Kasumi-1 (cell line): ENCODE measurements around the gene SSH3.

ENCODE experiments used
- DNase-seq, 2 experiments: peaks; one replicate each; lab custom pipeline; 2025; lab: John Stamatoyannopoulos, UW

The SSH3 gene

DNA sequence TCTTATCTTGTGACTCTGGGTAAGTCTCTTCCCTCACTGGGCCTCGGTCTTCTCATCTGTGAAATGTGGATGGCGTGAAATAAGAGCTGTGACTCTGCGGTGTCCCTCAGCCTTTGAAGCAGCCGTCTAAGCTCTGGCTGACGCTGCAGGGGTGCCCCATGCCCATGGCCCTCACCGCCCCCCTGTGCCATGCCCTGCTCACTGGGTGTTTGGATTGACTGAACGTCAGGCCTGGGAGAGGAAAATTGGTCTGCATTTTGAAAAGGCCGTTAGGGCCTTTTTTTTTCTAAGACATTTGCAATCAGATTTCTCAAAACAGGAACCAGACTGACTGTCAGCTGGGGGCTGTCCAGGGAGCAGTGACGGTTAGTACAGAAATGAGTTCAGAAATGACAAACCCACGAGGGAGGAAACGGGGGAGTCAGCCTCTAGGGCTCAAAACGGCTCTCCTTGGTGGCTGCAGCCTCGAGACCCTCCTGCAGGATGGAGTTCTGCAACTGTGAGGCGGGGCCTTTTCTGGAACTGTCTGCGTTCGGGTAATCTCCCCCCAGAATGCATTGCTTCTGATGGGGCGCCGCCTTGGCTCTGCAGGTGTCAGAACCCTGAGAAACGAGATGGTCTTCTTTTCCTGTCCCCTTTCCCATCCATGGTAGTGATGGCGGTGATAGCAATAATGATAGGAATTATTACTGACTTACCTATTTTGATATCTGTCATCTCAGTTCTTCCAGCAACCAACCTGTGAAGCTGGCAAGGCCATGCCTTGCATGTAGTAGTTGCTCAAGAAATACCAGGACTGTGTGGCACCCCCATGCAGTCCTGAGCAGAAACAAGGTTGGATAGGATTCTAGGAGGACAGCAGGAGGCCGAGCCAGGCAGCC lies 35.0 kb upstream of the SSH3 start:
- peak; percentile 99 for DNase-seq

DNA sequence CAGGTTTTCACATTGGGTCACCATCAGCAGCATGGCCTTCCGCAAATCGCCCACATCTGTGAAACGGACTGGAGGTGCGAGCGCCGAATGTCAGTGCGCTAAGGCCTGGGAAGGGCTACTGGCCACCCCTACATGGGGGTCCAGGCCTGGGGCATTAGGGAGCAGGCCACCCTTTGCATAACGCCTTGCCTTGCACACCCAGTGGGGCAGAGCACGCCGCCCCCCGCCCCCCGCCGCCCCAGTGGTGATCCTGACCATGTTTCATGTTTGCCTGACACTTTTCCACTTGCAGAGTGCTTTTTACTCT lies 34.4 kb upstream of the SSH3 start:
- no peak for DNase-seq

DNA sequence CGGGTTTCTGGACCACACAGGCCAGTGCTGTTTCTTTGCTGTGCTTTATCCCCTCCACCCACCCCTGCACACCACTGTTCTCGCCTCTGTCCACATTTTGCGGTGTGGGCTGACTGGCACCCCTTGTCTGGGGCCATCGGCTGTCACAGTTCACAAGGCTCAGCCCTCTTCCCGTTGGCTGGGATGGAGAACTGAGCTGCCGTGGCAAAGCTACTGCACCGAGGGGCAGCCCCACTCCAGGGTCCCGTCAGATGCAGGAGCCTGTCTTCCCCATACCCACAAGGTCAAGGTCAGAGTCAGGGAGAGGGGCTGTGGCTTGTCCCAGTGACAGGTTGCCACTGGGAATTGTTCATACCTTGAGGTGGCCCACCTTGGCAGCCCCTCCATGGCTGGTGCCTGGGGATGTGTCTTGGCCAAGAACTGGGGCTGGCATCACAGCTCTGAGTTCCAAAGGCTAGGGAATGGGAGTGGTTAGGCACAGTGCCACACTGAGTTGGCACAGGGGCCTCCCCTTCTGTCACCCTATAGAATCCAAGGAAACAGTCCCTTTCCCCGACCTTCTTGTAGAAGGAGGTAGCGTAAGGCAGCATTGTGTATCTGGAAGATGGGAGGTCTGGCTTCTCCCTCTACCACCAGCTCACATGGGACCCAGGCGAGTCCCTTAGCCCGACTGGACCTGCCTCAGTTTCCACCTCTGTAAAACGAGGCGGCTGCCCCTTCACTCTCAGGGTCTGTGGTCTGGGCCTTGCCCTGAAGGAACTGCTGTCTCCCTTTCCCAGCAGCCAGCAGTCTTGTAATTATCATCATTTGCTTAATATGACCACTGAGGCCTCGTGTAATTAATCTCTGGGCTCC lies 33.7 kb upstream of the SSH3 start:
- peak; percentile 23 to 39 for DNase-seq

DNA sequence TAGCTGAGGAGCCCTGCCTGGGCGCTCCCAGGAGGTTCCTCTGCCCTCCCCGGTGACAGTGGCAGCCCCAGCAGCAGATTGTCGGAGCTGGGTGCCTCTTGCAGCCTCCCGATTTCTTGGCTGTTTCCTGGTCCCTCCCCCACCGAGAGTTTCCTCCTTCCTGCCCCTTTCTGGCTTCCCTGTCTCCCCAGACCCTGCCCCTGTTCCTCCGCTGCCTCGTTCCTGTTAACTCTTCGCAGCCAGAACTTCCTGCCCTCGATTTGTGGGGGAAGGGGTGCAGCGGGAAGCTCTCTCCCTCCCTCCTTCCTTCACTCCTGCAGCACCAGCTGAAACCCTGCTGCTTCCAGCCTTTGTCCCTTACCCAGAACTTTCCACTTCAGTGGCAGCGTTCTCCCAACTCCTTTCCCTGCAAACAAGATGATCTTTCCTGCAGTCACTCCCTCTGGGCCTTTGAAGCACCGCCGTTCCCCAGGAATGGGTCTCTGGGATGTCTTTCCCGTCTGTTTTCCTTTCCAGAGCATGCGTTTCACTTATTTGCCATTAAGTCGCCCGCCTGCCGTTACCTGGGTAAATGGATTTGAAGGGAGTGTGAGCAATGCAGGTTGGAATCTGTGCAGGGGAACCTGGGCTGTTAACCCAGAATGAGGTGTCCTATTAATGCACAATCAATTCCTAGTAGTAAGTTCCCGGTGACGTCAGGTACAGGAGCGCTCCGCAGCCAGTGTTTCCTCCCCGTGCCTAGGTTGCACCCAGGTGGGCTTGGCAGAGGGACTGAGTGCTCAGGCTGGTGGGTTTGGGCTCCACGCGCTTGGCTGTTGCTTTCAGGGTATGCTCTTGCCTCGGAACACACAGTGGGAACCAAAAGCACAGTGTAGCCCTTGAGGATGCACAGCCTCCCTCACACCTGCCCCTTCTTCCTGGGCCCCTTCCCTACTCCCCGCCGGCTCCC lies 32.8 kb upstream of the SSH3 start:
- DNase-seq = peak; percentile 96

DNA sequence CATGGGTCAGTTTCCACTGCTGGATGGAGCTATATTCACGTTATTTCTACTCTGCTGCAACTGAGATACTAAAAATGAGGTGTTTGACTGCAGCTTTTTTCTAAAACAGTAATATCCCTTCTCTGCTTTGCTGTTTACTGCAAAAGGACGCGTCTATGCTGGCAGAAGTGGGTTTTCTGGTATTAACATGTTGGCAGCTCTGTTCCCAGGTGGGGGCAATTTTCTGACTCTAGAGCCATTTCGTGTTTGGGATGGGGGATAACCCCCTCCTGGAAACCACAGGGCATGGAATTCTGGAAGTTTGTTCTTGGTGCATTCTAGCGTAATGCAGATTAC lies 32.2 kb upstream of the SSH3 start:
- DNase-seq = no peak

GRCh38 chr11:67271541-67272284 lies 31.6 kb upstream of the SSH3 start:
- DNase-seq = peak; percentile 66 to 70

DNA sequence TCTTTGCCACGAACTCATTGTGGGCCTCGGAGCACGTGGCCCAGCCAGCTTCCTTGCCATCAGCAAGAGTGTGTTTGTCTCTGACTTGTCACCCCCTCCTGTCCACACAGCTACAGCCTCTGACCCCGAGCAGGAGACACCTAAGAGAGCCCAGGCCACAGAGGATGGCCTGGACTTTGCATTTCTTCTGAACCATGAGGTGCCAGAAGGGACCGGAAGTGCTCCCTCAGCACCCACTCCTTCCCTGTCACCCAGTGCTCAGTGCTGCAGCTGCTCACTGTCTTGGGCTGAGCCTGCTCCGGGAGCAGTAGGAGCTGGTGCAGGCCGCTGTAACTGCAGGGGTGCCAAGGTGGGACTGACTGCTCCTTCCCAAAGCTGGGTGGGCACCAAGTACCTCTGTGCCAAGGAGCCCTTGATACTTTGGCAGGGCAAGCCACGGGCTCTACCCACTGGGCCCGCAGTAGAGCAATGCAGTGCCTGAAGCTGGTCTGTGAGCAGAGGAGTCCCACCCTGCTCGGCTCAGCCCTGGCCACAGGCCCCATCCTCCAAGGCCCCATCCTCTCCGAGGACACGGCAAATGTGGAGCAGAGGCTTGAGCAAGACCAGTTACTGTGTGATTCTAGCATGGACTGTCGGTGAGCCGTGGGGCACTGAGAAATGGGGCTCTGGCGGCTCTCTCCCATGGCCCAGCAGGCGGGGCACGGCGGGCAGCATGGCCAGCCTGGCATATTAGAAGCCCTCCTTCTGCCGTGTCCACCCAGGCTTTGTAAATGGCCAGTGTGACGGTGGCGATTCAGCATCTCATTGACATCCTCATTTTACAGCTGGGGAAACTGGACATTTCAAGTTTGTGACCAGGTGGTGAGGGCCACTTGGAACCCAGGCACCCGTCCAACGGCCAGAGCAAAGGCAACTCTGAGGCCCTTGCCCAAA lies 30.7 kb upstream of the SSH3 start:
- DNase-seq = no peak

GRCh38 chr11:67273260-67273990 lies 29.9 kb upstream of the SSH3 start:
- no peak for DNase-seq

- DNase-seq = no peak
Measured at GRCh38 chr11:67274768-67275605, 28.3 kb upstream of the SSH3 start.

DNA sequence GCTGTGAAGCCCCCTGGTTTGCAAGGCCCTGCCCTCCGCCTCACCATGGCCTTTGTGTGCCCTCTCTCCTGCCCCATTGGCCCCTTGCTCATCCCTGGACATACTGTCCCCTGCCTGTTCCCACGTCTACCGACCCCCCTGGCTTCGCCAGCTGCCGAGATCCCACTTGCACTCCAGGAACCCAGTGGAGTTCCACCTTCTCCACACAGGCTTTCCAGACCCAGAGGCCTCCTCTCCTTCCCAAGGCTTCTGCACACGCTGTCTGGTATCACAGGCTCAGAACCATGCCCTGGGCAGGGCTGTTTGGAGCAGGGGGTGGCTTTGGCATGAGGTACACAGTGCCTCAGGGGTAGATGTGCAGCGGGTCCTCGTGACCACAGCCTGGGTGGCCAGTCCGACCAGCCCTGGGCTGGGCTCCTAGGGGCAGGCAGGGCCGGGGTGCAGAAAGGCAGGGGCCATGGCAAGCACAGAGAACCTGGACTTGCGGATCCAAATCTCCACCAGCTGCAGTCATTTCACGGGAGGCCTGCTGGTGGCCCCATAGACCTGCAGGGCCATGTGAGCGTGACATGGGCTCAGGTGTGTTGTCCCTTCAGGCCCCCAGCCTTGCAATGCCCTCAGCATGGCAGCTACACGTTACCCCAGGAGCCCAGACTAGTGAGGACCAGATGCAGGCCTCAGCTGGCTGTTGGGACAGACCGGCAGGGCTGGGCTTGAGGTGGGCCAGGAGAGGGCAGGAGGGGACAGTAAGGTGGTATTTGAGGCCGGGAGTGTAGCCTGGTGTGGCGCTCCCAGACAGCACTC lies 27.5 kb upstream of the SSH3 start:
- no peak for DNase-seq

- DNase-seq = peak; percentile 90 to 92
Measured at GRCh38 chr11:67276781-67277230, 26.5 kb upstream of the SSH3 start.

- DNase-seq = peak; percentile 98
Measured at GRCh38 chr11:67277231-67277961, 25.9 kb upstream of the SSH3 start.

DNA sequence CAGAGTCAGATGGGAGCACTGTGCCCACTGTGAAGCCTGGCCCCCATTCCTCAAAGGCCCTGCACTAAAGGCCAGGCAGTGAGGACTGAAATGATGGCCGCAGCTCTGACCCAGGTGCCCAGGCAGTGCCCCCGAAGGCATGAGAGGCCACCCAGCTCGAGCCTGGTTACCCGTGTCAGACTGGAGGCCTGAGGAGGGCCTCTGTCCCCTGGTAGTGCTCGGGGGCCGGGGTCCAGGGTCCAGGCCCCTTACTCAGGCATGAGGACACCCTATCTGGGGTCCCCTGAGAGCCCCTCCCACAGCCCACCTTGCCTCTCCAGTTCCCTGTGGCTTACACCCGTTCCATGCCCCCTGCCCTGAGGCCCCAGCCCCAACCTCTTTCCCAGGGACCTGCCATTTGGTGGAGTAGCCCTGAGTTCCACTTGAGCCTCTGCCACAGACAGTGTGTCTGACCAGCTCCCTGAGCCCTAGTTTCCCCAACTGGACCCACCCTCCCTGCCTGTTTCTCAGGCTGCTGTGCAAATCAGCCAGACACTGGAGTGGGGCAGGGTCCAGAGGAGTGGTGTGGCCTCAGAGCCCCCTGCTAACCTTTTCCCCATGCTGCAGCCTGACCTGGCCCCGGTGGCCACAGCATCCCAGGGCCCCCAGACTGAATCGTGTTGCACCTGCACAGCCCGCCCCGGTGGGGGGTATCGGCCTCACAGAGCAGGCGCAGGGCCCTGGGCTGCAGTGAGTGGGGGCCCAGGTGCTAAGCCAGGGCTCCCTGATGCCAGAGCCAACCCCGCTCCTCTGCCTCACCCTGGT lies 25.0 kb upstream of the SSH3 start:
- DNase-seq = no peak

DNA sequence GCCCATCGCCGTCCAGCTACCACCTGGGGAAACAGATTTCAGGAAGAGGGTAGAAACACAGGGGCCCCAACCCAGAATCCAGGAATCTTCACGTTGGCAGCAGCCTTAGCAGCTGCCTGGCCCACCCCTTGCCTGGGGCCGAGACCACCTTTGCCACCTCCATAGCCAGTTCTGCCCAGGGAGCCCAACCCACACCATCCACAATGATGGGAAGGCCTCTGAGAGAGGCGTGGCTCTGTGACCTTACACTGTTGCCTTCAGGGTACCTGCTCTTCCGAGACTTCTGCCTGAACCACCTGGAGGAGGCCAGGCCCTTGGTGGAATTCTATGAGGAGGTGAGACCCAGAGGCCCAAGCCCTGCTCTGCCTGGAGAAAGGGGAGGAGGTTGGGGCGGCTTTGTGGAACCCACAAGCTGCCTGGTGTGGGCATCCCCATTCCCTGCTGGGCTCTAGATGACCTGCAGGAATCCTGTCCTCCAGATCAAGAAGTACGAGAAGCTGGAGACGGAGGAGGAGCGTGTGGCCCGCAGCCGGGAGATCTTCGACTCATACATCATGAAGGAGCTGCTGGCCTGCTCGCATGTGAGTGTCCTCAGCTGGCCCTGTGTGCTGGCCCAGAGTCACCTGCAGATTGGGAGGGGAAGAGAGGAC lies 24.3 kb upstream of the SSH3 start:
- no peak for DNase-seq

- no peak for DNase-seq
Measured at GRCh38 chr11:67279589-67280340, 23.6 kb upstream of the SSH3 start.
